GM10266 (cell line): ENCODE data around the gene ACTL10.
A peak's percentile ranks its signal among the peaks of the same experiment; 100 is the strongest.

Source experiments
- DNase-seq: peaks from one replicate; pipeline ENCODE4 v3.0.0; 2012; ENCODE audit errors: extremely low spot score
- CTCF ChIP-seq: IDR thresholded peaks from 2 replicates; pipeline ENCODE4 v1.5.1; 2012; ENCODE audit warnings: mild to moderate bottlenecking, low read depth; ENCODE audit not compliant: control insufficient read depth, insufficient read depth; ENCODE audit errors: missing control alignments

ACTL10 gene

GRCh38 chr20:33645072-33645358 lies 21.7 kb upstream of the ACTL10 start:
- DNase-seq = no peak
- TF ChIP-seq CTCF = no peak

- DNase-seq = no peak
- no peak for TF ChIP-seq CTCF
Measured at GRCh38 chr20:33645396-33645795, 21.3 kb upstream of the ACTL10 start.

GRCh38 chr20:33646191-33646590 lies 20.6 kb upstream of the ACTL10 start:
- TF ChIP-seq CTCF = no peak
- DNase-seq = no peak

- peak; percentile 41 for DNase-seq
Measured at GRCh38 chr20:33646959-33647602, 19.7 kb upstream of the ACTL10 start.

GRCh38 chr20:33647603-33648395 lies 18.9 kb upstream of the ACTL10 start:
- TF ChIP-seq CTCF = no peak
- DNase-seq = peak; percentile 71

GRCh38 chr20:33648396-33649004 lies 18.2 kb upstream of the ACTL10 start:
- no peak for TF ChIP-seq CTCF
- peak; percentile 16 for DNase-seq

GRCh38 chr20:33649201-33649681 lies 17.5 kb upstream of the ACTL10 start:
- no peak for DNase-seq
- no peak for TF ChIP-seq CTCF
